ENCODE data around the gene GTF2H4.

GRCh38 chr6:30885999-30886896, 21.8 kb upstream of the GTF2H4 start:
- TF ChIP-seq CTCF (IDR thresholded peaks at IDR 0.05) = no peak
- TF ChIP-seq ZFX (IDR thresholded peaks at IDR 0.05; ENCODE audit: borderline replicate concordance) = no peak

All from 22Rv1 (cell line).